Peyer's patch (tissue), 4 donors: ENCODE data around the gene P2RY8.

ENCODE experiments used
- POLR2A ChIP-seq, 2 donors: fragments of 450-650 bp; IDR thresholded peaks; one replicate each; pipeline ENCODE4 v1.5.1; 2017; ENCODE audit warnings: antibody characterized with exemption in 2 of 2, mild to moderate bottlenecking in 2 of 2, moderate library complexity in 2 of 2
- TF ChIP-seq, protein P1 (sequence below), 6 experiments: fragments of 450-650 bp in 4 of 6; fragments of 200-600 bp in 2 of 6; sonication (generic) in 1 of 6; IDR thresholded peaks; one replicate each; pipeline ENCODE4 v1.5.1; 2017 to 2019; ENCODE audit warnings: antibody characterized with exemption in 6 of 6, mild to moderate bottlenecking in 3 of 6, moderate library complexity in 1 of 6

DNA sequence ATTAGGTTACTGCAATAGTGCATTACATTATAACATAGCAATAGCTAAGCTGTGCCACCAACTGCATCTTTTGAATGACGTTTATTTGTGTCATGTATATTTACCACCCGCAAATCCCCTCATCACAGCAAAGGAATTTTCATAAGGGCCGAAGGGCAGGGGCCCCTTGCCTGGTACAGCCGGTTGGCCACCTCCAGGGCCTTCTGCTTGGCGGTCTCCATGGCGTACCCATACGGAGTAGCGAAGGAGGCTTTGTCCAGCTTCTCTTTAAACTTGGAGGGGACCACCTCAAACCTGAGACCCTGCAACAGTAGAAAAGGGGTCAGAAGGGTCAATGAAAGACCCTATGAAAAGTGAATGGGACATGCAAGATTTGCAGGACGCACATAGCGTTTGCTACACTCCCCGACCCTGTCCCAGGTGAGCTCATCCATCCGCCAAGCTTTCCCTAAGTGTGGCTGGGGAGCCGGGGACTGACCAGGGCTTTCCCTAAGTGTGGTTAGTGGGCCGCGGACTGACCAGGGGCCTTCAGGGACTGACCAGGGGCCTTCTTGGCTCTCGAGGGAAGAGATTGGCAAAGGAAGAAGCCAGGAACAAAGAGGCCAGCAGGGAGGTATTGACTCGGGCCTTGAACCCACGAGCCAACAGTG is 94.8 kb downstream of the P2RY8 start:
- TF ChIP-seq, protein P1, sequence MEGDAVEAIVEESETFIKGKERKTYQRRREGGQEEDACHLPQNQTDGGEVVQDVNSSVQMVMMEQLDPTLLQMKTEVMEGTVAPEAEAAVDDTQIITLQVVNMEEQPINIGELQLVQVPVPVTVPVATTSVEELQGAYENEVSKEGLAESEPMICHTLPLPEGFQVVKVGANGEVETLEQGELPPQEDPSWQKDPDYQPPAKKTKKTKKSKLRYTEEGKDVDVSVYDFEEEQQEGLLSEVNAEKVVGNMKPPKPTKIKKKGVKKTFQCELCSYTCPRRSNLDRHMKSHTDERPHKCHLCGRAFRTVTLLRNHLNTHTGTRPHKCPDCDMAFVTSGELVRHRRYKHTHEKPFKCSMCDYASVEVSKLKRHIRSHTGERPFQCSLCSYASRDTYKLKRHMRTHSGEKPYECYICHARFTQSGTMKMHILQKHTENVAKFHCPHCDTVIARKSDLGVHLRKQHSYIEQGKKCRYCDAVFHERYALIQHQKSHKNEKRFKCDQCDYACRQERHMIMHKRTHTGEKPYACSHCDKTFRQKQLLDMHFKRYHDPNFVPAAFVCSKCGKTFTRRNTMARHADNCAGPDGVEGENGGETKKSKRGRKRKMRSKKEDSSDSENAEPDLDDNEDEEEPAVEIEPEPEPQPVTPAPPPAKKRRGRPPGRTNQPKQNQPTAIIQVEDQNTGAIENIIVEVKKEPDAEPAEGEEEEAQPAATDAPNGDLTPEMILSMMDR (IDR thresholded peaks at IDR 0.05), result no peak
- TF ChIP-seq POLR2A (IDR thresholded peaks at IDR 0.05), result no peak
